ENCODE measurements around the gene TMEM43.
A peak's percentile ranks its signal among the peaks of the same experiment; 100 is the strongest.

TMEM43 gene

DNA sequence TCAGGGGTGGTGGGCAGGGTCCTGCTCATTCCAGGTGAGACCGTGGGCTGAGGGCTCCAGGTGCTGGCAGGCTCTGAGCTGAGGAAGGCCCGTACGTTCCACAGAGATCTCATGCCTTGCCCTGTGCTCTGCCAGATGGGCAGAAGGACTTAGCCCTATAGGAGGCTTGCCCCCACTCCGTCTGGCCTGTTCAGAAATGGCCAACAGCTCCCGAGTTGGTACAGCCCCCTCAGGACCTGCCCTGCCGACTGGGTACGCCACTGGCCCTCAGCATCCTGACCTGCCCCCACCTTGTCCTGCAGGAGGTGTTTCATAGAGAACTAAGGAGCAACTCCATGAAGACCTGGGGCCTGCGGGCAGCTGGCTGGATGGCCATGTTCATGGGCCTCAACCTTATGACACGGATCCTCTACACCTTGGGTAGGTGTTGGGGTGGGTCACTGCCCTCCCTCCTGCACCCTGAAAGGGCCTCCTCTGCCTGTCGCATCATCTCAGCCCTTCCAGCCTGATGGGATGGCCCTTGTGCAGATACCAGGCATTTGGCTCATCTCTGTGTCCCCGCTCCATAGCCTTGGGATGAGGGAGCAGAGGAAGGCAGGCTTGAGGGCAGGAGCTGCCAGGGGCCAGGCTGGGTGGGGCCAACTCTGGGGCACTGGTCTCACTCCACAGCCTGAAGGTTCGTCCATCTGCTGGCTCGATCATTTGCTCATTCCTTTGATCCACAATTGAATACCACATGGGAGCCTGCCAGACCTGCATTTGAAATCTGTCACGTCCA is 14.2 kb downstream of the TMEM43 start:
- no peak for DNase-seq

DNA sequence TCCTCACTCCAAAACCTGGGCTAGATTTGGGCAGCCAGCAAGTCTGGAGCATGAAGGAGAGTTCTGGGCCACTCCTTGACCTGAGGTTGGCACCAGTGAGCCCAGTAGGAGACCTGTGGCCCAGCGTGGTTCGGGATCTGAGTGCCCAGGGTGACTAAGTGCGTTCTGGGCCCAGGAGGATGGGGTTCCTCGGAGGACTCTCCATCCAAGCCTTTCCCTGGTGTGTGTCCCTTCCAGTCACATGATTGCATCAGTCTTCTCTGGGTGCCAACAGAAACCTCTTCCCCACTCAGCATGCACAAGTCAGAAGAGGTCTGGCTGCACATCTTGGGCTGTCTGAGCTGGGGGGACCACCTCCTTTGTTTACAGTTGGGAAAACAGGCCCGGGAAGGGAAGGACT is 14.9 kb downstream of the TMEM43 start:
- no peak for DNase-seq

DNA sequence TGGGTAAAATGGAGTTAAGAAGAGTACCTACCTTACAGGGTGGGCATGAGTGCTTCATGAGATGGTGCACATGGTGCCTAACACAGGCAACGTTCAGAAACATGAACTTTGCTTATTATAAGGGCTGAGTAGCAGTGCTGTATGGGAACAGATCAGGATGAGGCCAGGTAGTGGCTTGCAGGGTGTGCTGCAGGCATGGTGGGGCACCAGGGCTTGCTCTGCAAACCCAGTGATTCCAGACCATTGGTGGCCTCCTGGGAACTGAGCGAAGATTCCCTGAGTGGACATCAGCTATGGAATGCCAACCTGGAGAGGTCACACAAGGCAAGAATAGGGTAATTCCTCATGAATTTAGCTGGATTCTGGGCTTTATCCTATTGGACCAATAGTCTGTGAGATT is 15.8 kb downstream of the TMEM43 start:
- DNase-seq, result no peak

DNA sequence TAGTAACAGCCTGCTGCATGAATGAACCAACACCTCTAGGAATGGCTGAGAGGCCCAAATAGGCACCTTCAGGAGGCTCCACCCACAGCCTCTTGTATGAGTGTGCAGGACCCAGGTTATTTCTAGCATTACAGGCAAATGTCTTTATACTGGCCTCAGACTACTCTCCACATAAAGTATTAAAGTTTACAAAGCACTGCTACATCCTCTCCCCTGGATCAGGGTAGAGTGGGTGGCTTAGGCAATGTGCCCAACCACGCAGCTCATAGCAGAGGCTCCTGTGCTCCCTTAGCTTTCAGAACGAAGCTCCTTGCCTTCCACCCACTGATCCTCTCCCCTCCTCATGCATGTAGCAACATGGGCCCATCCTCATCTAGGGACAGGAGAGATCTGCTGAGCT is 16.3 kb downstream of the TMEM43 start:
- DNase-seq, result no peak

DNA sequence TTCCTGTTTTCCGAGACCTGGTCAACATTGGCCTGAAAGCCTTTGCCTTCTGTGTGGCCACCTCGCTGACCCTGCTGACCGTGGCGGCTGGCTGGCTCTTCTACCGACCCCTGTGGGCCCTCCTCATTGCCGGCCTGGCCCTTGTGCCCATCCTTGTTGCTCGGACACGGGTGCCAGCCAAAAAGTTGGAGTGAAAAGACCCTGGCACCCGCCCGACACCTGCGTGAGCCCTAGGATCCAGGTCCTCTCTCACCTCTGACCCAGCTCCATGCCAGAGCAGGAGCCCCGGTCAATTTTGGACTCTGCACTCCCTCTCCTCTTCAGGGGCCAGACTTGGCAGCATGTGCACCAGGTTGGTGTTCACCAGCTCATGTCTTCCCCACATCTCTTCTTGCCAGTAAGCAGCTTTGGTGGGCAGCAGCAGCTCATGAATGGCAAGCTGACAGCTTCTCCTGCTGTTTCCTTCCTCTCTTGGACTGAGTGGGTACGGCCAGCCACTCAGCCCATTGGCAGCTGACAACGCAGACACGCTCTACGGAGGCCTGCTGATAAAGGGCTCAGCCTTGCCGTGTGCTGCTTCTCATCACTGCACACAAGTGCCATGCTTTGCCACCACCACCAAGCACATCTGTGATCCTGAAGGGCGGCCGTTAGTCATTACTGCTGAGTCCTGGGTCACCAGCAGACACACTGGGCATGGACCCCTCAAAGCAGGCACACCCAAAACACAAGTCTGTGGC is 16.9 kb downstream of the TMEM43 start:
- DNase-seq, result peak; percentile 26

DNA sequence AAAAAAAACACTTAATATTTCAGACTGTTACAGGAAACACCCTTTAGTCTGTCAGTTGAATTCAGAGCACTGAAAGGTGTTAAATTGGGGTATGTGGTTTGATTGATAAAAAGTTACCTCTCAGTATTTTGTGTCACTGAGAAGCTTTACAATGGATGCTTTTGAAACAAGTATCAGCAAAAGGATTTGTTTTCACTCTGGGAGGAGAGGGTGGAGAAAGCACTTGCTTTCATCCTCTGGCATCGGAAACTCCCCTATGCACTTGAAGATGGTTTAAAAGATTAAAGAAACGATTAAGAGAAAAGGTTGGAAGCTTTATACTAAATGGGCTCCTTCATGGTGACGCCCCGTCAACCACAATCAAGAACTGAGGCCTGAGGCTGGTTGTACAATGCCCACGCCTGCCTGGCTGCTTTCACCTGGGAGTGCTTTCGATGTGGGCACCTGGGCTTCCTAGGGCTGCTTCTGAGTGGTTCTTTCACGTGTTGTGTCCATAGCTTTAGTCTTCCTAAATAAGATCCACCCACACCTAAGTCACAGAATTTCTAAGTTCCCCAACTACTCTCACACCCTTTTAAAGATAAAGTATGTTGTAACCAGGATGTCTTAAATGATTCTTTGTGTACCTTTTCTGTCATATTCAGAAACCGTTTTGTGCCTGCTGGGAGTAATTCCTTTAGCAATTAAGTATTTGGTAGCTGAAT is 17.9 kb downstream of the TMEM43 start:
- DNase-seq, result peak; percentile 68

DNA sequence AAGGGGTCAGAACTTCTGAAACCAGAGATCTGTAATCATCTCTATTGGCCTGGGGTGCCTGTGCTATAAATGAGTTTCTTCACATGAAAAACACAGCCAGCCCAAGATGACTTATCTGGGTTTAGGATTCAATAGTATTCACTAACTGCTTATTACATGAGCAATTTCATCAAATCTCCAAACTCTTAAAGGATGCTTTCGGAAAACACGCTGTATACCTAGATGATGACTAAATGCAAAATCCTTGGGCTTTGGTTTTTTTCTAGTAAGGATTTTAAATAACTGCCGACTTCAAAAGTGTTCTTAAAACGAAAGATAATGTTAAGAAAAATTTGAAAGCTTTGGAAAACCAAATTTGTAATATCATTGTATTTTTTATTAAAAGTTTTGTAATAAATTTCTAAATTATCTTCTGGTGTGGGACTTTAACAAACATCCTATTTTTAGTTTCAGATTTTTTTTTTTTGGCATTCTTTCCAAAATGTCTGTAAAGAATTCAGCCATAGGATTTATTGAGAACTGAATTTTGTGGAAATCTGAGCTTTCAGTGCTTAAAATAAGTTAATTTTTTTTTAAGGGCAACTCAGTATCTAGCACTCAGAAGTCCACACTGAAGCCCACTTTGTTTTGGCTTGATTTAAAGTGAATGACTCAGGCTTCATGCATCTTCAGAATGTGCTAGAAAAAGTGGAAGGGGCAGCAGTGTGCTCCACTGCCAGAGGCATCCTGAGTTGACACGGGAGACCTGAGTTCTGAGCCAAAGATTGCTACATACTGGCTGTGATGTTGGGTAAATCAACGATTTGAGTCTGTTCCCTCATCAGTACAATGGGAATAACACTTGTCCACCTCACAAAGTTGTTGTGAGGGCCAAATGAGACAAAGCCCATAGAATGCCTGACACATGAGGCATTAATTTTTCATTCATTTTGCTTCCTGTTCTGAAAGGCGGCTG is 18.7 kb downstream of the TMEM43 start:
- peak; percentile 13 for DNase-seq

DNA sequence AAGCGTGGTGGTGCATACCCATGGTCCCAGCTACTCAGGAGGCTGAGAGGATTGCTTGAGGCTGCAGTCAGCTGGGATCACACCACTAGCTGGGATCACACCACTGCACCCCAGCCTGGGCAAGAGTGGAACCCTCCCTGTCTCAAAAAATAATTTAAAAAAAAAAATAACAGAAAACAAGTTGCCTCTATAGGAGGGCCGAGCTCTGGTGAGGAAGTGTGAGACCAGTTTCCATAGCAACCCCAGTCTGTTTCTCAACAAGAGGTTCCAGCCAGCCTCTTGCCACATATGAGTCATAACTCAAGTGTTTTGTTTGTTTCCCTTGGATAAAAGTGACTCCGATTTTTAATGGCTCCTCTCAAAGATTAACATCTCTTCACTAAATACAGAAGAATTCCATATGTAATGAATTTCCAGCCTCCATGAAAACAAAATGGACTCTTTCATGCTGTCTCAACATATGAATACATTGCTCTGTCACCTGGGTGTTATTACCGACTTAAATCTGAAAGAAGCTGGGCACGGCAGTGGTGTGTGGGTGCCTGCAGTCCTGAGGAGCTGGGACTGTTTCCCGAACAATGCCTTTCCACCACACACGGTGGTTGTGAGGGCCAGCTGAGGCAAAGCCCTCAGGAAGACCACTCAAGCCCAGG is 19.7 kb downstream of the TMEM43 start:
- DNase-seq, result peak; percentile 74

DNA sequence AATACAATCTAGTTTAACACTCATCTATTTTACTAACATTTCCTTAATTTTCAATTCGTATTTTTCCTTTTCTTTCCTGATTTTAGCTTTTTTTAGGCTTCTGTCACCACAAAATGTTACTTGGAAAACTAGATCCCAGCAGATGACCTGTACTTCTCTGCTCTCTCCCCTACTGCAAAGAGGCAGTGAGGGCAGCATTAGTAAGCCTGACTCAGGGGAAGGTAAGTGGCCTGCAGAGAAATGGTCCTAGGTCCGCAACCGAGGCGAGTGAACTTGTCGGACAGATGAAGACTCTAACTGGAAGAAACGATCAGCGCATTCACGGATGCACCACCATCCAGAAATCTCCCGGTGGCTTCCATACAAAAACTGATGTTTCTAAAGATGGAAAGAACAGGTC is 20.4 kb downstream of the TMEM43 start:
- DNase-seq, result peak; percentile 18

DNA sequence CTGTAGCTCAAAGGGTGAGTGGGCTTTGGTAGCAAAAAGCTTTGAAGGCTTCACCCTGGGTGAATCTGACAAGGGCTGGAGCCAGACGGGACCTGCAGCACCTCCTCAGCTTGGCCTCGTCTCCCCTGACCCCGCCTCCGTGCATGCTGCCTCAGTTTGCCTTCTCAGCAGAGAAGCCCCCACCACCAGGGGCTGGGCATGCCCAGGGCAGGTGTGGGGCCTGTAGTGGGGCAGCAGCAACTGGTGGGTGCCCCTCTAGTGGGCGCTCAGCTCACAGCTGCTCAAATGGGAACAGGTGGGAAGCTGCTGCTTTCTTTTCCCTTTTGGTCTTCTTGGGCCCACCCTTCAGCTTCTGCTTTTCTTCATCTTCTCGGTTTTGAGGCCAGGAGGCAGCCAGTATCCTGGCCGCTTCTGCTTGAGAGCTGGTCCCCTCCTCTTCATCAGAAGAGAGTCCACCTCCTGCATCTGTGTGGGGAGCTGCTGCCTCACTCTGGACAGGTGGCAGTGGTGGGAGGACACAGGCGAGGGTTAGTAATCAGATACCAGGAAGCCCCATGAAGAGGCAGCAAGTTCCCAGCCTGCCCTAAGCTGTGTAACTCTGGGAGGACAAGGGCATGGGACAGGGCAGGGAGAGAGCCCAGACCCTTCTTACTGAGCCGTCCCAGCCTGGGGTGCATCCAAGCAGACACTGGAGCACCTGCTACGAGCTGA is 21.0 kb downstream of the TMEM43 start:
- peak; percentile 8 for DNase-seq

DNA sequence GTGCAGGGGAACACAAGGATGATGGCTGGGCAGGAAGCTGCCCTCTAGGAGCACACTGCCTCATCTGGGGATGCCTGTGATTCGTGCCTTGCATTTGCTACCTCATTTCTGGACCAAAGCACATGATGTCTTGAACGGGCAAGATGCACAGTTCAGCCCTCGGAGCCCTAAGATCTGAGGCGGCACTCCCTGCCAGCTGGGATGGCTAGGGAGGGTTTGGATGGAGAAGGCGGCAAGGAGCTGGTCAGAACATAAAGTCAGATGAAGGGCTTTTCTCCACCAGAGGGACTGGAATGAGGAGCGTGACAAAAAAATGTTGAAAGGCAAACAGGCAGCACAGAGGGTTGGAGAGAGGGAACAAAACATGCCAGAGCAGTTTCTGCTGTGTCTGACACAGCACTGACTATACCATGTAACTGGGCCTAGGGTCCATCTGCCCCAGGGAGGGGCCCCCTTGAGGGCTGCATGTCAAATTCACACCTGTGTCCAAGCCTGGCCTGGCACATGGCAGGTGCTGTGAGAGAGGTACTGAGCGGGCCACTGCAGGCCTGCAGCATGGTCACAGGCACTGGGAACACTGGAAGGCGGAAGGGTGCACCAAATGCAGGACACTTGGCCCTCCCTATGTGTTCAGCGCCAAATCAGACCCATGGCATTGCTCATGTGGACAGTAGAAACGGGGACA is 21.7 kb downstream of the TMEM43 start:
- DNase-seq, result no peak

DNA sequence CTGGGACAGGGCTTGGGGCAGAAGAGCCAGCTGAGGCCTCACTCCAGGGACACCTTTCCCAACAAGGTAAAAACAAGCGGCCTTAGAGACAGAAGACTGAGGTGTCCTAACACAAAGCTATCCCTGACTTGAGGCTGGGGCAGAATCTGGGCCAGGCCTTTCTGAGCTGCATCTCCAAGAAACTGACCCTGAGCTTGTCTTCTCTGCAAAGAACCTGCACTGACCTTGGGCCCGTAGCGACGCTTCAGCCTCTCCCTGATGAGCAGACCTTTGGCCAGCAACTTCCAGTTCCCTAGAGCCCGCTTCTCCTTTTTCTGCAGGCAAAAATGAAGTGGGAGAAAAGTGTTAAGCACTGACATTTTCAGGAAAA is 22.2 kb downstream of the TMEM43 start:
- no peak for DNase-seq

DNA sequence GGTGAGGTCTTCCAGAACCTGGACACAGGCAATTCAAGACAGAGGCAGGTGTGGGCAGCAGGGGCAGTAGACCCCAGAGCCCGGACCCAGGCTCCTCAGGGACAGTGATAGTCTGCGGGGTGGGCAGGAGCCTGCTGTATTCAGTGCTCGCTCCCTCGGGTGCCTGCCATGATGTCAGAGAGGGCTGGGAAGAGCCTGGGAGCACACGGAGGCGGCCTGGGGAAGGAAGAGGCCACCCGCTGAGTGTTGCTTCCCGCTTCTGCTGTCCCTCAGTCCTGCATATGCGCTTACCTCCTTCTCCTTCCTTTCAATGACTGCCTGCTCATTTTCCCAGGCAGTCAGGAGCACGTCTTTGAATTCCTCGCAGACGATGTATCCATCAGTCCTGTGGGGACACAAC is 22.8 kb downstream of the TMEM43 start:
- DNase-seq, result no peak

DNA sequence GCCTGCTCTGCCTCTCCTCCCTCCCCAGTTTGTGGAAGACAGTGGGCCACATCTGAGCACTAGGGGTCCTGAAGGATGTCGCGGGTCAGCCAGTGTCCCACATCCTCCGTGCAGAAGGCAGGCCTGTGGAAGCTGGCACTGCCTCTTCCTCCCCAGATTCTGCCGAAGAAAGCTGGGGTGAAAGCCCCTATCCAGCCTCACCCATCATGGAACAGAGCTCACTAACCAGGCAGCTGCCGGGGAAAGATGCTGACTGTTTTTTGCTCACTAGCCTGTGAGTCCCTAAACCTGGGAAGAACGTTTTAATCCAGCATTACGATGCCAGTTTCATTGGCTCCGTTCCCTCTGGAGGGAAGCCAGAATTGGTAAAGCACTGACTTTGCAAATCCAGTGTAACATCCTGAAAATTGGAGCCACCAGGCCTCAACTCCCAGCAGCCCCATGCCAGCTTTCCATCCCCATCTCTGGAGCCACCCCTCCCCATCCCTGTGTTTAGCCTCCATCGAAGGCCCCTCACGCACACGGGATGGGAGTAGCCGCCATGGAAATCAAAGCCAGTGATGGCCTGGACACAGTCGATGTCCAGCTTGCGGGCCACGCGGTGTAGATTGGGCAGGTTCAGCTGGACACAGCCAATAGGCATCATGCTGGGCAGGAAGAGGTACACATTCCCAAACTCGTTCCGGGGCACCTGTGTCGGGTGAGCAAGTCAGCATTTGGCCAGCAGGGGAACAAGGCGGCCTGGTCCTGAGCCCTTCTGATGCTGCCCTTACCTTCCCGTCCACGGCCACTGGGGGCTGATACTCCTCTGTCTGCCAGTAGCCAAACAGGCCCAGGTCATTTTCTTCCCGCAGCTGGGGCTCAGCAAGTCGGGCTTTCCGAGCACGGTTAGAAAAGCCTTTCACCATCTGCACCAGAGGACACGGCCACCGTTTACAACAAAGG is 23.5 kb downstream of the TMEM43 start:
- no peak for DNase-seq

DNA sequence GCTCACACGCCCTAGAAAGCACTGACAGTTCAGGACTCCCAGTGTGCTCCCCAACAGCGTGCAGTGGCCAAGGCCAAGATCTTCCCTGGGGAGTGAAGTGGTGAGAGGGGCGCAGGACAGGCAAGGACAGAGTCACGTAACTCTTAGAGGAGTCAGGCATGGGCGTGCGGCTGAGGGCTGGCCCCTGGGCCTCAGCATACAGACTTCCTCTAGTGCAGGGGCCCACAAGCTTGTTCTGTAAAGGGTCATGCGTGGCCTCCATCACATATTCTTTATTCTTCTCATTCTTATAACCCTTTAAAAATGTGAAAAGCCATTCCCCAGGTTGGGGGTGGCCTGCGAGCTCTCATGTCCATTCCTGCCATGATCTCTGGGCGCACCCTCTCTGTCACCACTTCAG is 25.2 kb downstream of the TMEM43 start:
- no peak for DNase-seq

DNA sequence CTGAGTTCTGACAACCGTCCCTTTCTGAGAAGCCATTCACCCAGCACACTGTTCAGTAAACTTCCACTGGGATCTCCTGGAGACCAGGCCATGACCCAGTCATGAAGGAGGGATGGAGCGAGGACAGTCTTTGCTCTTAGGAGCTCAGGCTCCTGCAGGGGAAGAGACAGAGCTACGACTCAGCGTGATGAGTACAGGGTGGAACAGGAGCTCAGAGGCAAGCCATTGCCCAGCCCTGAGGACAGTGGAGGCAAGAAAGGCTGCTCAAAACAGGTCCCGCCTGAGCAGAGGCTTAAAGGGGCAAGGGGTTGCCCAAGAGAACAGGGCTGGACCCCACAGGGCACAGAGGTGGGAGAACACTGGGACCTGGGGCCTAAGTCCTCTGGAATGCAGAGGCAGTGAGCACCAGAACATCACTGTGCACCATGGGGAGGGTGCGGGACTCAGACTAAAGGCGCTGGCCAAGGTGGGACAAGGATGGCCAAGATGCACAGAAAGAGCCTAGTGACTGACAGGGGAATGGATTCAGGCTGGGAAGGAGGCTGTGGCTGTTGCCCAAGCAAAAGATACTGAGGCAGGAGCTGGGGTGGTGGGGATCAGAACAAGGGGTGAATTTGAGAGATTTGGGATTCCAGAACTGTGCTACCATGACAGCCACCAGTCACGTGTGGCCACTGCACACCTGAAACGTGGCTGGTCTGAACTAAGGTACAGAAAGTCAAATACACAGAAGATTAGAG is 25.8 kb downstream of the TMEM43 start:
- DNase-seq, result no peak

DNA sequence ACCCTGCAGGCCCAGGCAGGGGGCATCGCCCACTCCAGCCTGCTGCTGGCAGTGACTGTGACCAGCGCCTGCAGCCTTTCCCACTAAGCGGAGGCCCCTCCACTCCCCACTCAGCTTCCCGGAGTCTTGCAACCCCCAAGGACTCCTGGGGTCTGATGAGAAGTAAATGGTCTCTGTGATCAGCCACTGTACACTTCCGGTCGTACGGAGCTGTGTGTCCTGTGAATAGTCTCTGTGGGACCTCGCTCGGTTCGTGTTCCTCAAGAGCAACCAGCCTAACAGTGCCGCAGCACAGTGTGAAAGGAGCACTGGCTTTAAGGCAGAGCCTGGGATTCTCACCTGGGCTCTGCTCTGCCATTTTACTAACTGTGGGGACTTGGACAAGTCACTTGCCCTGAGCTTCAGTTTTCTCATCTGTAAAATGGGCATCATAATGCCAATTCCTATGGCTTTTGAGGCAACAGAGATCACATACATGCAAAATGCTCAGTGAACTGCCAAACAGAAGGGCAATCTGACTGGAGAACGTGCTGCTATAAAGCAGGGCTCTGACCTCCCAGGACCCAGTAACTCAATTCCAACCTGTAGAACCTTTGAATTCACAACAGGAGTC is 26.7 kb downstream of the TMEM43 start:
- no peak for DNase-seq

DNA sequence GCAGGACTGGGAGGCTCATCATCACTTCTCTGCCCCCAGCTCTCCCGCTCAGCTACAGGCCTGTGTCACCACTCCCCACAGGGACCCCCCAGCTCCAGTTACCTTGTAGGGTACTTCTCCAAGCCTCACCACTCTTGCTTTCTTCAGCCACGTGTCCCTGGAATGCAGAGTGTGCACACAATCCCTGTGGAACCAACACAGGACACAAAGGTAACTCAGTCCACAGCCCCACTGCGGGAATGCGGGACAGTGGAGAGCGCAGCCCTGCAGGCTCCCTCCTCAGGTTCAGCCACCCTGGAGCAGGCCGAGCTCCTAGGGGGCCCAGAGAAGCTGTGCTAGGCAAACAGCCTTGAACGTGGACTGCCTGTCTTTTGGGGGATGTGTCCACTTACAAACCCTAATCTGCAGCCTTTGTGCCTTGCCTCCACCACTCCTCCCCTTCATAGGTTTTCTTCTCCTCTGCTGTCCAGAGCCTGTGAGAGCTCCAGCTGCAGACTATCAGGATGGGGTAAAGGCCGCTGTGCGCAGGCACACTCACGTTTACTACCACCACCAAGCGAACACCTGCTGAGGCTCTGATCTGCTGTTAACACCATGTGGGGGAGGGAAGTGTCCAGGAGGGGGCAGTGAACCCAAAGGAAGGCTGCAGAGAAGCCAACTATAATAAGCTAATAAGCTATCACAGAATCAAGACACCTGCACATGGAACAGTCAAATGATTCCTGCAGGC is 27.5 kb downstream of the TMEM43 start:
- DNase-seq, result peak; percentile 43

Data from CD4-positive, alpha-beta T cell treated with Interleukin-17A for 4 hours (primary cell).